K562 treated with DMSO at 1 percent for 24 hours (cell line): Measurements from ENCODE around the gene GLRX3. TPM values are rescaled to one million over a fixed set of nuclear protein-coding genes. Genes with fewer than 3 reads are reported as not detected.

ENCODE experiments used
- total RNA-seq: library from RNA; unstranded; fragments of 300-600 nt; gene quantifications from 2 replicates; pipeline ENCODE4 v1.2.3, GENCODE V29; 2022; ENCODE audit warnings: low read depth; ENCODE audit not compliant: insufficient read depth

GLRX3 gene
- total RNA-seq, result 59.8 and 60.6 TPM in 2 replicates

GRCh38 chr10:130136226-130137089 is at the start of gene GLRX3:
TSS of gene GLRX3 (plus strand) at chr10:130136391. CDS start at chr10:130136421, 30 bp downstream.

GRCh38 chr10:130110246-130111112 is 25.7 kb upstream of the GLRX3 start, which contains the start of gene C10orf143:
TSS of gene C10orf143 (minus strand) at chr10:130110830. CDS start at chr10:130110772, 58 bp downstream.

Other genes with a start within 250 kb of the GLRX3 start
- gene EBF3, start 172.1 kb upstream of the GLRX3 start, total RNA-seq, result not detected in 2 replicates
- gene C10orf143, start 25.6 kb upstream of the GLRX3 start, total RNA-seq, result 0.56 TPM in 1 of 2 replicates, not detected in the other